ENCODE results near the gene RHOB.
"Not testable (repeated sequence)": the region's sequence is repeated elsewhere in the genome, so short reads cannot be mapped to it uniquely, and the experiment has no call there.

The RHOB gene

DNA sequence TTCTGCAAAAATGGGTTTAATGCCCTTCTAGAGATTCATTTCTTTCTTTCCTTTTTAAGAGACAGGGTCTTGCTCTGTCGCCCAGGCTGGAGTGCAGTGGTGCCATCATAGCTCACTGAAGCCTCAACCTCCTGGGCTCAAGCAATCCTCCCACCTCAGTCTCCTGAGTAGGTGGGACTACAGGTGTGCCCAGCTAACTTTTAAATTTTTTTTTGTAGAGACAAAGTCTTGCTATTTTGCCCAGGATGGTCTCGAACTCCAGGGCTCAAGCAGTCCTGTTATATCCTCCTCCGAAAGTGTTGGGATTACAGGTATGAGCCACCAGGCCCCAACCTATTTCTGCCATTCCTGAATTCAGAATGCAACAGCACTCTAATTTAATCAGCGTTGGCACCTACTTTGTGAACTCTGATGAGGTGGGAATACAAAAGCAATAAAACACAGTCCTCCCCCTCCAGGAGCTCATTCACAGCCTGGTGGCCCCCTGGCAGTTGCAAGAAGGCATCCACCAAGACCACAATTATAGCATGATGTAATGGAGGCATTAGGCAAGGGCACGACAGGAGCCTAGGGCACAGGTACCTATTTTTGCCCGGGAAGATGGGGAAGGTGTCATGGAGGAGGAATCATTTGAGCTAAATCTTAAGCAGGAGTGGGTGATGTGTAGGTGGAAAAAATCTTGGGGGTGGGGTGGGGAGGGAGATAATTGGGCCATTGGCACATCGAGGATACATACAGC lies 5.1 kb downstream of the RHOB start:
- DNase-seq (ENCODE audit: insufficient read length, low spot score) (no peak), FAIRE-seq (no peak)

DNA sequence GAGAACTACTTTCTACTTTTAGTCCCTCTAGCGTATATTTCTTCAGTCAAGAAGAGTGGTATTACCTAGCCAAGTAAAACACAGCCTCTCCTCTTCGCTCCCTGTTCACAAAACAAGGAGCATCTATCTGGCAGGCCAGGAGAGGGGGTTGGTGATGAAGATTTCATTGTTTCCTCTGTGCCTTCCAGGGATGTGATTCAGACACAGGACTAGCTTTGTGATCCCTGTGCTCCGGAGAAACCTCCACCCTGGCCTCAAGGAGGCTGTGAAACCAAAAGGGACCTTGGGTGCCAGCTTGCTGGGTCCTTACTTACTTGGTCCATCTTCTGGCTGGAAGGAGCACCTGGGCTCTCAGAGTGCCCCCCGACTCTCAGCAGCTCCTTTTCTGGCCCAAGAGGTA lies 5.7 kb downstream of the RHOB start:
- no peak for FAIRE-seq
- no peak for DNase-seq (ENCODE audit: insufficient read length, low spot score)

DNA sequence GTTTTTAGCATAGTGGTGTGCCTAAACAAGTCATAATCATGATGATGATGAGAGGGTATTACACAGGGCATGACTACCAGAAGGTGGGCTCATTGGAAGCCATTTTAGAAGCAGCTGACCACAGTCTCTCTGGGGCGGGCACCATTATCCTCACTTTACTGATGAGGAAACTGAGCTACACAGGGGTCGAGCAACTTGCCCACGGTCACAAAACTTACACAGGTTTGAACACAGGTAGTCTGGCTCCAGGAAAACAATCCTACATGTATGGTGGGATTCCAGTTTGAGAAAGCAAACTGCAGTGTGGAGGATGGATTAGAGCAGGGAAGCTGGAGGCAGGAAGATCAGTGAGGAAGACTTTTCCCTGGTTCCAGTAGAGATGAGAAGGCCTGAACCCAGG lies 6.2 kb downstream of the RHOB start:
- DNase-seq (ENCODE audit: insufficient read length, low spot score) (no peak), FAIRE-seq (no peak)

DNA sequence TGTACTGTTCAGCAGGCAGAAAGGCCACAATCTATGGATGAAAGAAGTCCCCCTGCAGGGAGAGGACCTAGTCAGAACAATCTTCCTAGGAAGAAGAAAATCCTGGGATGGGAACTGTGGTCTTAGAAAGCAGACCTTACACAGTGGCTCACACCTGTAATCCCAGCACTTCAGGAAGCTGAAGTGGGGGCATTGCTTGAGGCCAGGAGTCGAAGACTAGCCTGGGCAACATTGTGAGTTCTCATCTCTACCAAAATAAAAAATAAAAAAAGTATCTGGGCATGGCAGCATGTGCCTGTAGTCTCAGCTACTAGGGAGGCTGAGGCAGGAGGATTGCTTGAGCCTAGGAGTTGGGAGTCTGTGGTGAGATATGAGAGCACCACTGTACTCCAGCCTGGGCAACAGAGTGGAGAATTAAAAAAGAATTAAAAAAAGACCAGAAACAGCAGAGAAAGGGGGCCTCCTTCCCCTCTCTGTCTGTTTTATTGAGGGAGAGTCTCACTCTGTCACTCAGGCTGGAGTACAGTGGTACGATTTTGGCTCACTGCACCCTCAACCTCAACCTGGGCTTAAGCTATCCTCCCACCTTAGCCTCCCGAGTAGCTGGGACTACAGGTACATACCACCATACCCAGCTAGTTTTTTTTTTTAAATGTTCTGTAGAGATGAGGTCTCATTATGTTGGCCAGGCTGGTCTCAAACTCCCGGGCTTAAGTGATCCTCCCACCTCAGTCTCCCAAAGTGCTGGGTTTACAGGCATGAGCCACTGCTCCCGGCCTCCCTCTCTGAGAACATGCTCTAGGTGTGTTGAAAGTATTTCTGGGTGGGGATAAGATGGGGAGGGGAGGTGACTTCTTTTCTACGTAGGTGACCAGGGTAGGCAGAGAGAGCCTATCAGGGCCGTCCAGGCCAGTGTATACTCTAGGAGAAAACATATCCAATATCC lies 7.4 kb downstream of the RHOB start:
- no peak for FAIRE-seq
- no peak for DNase-seq (ENCODE audit: insufficient read length, low spot score)

DNA sequence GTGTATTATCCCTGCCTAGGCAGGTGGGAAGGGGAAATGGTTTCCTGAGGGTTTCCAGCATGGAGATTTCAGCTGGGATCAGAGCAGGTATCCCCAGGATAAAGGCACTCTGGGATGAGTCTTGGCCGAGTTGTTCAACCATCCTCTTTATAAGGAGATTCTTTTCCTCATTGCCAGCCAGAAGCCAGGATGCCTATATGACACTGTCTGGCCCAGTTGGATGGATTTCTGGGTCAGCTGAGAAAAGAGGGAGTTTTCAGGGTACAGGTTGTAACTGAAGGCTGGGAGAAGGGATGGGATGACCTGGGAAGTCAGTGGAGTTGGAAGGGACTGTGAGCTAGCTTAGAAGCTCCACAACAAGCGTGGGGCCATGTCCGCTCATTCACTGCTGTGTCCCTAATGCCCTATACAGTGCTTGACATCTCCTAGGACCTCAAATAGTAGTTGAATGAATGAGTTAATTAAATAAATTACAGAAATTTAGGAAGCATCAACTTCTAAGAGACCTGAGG lies 8.3 kb downstream of the RHOB start:
- DNase-seq (ENCODE audit: insufficient read length, low spot score), result no peak
- FAIRE-seq, result no peak

DNA sequence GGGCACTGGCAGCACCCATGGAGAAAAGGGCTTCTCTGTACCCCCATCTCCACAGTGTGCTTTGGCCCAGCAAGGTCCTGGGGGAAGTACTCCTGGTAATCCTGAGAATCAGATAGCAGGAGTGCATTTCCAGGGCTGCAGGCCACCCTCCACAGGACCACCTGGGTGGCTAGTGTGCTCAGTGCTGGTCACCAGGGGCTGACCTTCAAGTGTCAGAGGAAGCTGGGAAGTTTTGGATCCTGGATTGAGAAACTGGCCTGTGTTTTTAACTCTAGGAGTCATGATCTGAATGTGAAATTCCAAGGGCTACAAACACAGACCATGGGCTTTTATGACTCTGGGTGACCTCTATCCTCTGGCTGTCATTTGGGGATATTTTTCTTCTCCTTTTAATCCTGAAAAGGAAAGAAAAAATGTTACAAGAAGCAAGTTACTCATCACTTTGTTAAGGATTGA lies 9.3 kb downstream of the RHOB start:
- FAIRE-seq (no peak), DNase-seq (ENCODE audit: insufficient read length, low spot score) (no peak)

DNA sequence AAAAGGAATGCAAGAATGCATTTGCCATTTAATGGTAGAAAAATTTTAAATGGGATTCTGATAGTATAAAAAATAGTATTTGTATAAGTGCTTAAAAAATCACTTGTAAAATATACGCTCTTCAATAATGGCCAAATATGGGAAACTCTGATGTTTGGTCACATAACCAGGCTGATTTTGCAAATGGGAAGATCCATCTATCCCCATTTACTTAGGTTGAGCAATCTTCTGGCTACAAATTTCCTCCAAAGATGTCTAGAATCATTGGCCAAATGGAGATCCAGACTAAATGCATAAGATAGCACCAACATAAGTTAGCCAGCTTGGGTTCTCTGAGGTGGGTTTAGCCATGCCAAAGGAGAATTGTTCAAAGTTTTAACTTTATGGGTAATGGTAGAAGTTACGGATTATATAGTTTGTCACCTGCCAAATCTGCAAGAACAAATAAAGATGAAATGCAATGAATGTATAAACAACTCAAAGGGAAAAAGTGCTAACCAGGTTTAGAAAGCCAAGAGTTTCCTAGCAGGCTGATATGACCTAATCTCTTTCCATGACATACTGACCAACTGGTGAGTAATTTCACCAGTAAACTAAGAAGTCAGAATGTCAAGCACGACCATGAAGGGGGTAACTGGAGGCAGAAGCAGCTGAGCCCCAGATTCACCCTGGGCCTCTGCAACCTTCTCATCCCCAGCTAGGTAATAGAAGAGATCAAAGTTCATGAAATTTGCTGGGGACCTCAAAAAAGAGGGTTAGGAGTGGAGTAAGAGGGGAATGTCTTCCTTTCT lies 10.0 kb downstream of the RHOB start:
- no peak for FAIRE-seq

DNA sequence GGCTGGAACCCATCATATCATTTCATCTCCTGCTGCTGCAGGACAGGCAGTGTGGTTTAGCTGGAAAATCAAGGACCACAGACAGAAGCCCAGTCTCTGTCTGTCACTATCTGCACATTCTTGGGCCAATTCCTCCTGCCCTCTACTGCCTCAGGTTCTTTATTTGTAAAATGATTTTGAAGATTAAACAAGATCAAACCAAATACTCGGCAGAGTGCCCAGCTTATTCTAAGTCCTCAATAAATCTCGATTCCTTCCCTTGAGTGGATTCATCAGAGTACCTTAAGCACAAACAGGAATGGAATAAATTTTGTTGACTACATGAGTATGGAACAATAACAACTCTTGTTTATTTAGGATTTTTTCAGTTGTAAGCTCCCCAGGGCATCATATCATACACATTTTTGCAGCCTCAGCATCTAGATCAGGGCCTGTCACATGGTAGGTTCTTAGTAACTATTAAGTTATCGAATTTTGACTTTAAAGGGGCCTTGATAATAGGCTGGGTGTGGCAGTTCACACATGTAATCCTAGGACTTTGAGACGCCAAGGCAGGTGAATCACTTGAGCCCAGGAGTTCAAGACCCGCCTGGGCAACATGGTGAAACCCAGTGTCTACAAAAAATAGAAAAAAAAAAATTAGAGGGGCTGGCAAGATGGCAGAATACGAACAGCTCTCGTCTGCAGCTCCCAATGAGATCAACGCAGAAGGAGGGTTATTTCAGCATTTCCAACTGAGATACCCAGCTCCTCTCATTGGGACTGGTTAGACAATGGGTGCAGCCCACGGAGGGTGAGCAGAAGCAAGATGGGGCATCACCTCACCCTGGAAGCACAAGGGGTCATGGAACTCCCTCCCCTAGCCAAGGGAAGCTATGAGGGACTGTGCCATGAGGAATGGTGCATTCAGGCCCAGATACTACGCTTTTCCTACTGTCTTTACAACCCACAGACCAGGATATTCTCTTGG lies 11.1 kb downstream of the RHOB start:
- FAIRE-seq (no peak), DNase-seq (ENCODE audit: insufficient read length, low spot score) (no peak)

More for the DNA sequence above, 10.0 kb downstream of the RHOB start:
- no peak for DNase-seq (ENCODE audit: insufficient read length, low spot score)

DNA sequence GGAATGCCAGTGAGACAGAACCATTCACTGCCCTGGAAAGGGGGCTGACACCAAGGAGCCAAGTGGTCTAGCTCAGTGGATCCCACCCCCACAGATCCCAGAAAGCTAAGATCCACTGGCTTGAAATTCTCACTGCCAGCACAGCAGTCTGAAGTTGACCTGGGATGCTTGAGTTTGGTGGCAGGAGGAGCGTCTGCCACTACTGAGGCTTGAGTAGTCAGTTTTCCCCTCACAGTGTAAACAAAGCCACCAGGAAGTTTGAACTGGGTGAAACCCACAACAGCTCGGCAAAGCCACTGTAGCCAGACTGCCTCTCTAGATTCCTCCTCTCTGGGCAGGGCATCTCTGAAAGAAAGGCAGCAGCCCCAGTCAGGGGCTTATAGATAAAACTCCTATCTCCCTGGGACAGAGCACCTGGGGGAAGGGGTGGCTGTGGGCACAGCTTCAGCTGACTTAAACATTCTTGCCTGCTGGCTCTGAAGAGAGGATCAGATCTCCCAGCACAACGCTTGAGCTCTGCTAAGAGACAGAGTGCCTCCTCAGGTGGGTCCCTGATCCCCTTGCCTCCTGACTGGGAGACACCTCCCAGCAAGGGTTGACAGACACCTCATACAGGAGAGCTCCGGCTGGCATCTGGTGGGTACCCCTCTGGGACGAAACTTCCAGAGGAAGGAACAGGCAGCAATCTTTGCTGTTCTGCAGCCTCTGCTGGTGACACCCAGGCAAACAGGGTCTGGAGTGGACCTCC lies 12.0 kb downstream of the RHOB start:
- FAIRE-seq; DNase-seq (ENCODE audit: insufficient read length, low spot score): not testable (repeated sequence)

DNA sequence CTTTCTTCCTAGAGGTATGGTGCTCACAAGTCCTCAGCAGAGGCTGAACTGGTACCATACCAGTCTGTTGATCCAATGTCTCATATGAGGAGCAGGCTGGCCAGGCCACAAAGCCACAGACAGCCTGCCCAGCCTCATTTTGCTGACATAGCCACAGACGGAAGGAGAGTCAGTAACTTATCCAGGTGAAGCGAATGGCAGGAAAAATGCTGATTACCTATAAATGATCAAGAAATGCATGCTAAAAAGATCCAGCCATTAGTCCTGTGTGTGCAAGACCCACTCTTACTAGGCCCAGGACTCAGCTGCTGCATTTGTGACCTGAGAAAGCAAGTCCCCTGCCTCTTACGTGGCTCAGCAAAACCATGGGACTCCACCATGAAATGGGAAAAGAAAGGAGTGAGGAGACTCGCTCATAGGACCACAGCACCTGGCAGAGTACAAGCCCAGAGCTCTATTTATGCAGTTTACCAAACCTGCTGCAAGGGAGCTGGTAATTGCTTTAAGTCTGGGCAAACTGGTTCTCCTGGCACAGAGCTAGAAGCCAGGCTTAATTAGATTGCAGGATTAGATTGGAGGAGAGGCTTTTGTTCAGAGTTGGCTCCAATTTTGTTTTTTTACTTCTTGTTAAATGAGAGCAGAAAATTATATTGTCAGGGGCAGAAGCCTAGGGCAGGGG lies 19.0 kb downstream of the RHOB start:
- DNase-seq (ENCODE audit: insufficient read length, low spot score), result no peak
- no peak for FAIRE-seq

DNA sequence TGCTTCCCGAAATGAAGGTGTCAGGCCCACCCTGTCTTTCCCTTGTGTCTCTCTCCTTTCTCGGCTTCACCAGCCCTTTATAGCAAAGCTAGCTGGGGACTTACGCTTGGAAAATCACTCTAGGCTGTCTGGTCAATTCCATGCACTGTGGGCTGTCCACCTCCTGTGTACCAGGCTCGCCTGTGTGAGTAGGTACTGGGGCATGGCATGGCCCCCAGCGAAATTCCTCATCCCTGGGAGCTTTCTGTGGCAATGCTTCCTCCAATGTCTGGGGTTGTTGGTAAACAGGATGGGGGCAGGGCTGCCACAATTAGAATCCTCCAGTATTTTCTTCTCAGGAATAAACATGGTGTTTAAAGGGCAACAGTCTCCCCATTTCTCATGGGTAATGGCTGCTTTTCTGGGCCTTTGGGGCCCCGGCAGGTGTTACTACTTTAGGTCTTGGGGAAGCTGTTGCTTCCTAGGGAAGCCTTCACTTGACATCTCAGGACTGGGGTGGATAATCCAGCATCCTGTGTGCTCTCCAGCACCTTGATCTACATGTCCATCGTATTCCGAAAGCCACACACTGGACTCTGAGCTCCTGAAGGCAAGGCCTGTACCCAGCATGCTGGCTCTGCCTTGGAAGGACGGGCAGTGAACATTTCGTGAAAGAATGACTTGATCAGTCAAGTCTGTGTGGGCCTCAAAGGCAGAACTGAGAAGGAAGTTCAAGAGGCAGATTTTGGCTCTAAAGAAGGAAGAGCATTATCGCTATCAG lies 21.1 kb downstream of the RHOB start:
- no peak for FAIRE-seq
- DNase-seq (ENCODE audit: insufficient read length, low spot score), result no peak

DNA sequence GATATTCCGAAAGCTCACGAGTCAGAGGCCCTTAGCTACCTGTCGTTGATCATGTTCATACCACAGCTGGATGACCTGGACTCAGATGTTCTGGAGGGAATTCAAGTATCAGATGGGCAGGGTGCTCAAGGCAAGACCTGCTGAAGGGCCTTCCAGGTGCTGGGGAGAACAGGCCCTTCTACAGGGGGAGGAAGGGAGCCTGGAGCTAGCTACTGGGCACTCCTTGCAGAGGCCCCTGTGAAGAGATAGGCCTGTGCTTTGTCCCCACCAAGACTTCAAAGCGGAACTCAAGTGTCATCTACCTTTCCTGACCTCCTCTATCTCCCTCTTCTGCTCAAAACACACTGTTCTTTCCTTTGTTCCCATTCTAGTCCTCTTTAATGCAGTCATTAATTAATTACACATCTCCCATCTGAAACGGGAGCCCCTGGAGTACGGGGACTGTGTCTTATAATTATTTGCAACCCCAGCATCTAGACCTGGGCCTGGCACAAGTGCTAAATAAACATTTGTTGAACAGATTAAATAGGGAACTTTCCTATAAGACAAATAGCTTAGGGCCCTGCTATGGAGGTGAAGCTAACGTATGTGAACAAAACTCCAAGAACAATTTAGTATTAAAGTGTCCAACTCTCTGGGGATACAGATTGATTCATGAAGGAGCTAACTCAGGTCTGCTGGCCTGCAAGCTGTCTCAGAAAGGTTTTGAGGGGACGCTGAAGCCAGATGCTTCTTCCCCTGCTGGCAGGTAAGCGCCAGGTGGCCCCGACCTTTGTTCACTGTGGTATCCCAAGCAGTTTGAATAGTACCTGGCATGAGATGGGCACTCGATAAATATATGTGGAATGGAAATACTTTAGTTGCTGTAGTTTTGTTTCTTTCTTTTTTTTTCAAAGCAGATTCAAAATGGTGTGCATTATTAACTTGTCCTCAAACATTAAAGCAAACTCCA lies 22.0 kb downstream of the RHOB start:
- DNase-seq (ENCODE audit: insufficient read length, low spot score), result no peak
- no peak for FAIRE-seq

DNA sequence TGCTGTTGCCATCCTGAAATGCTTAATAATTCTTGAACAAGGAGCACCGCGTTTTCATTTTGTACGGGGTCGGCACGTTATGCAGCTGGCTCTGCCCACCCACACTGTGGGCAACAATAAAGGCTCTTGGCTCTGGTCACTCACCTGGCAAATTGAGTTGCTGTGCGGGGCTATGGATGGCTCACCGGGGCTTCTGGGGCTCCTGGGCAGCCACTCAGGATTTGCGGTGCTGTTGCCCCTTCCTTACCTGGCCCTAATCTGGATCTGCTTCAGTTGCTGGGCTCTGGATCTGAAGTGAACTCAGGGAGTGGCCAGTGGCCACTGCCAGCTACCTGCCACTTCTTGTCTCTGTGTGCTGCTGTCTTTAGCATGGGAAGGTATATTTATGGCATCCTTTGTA lies 22.7 kb downstream of the RHOB start:
- no peak for FAIRE-seq
- DNase-seq (ENCODE audit: insufficient read length, low spot score), result no peak

DNA sequence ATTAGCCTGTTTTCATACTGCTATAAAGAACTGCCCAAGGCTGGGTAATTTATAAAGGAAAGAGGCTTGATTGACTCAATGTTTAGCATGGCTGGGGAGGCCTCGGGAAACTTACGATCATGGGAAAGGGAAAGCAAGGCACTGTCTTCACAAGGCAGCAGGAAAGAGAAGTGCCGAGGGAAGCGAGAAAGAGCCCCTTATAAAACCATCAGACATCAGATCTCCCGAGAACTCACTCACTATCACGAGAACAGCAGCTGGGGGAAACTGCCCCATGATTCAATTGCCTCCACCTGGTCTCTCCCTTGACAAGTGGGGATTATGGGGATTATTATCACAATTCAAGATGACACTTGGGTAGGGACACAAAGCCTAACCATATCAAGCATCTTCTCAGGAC lies 23.3 kb downstream of the RHOB start:
- FAIRE-seq, result no peak
- no peak for DNase-seq (ENCODE audit: insufficient read length, low spot score)

DNA sequence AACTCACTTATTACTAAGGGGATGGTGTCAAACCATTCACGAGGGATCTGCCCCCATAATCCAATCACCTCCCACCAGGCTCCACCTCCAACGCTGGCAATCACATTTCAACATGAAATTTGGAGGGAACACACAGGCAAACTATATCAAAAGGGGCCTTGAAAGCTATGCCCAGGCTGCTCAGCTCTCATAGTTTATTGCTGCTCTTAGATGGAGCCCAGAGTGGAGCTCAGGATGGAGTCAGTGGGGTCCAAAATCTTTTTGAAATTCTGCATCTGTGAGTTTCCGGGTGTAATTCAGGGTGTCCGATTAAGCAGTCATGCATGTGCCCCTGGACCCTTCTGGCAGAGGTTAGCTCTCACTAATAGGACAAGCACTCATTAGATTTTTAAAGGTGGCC lies 24.3 kb downstream of the RHOB start:
- FAIRE-seq (no peak), DNase-seq (ENCODE audit: insufficient read length, low spot score) (no peak)

DNA sequence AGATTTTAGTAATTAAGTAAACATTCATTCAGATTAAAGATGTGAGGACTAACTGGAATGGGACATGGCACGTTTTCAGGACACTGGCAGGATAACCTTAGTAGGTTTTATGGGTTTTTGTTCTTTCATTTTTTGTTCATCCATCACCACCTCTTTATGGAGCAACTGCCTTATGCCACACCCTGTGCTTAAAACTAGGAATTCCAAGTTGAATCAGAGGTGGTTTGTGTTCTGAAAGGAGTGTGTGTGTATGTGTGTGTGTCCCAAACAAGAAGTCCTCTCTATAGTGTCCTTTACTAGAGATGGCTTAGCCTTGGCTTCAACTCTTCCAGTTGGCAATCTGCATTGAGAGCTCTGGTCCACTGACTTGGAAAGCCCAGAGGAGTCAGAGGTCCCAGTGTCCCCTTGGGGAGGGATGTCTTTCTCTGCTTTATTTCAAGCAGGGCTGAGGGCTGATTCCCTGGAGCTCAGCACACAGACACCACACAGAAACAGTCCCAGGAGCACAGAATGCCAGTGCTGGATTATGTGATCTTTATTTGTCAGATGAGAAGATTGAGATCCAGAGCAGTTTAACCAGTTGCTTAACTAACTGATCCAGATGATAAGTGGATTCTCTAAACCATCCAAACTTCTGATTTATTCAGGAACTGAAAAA lies 25.2 kb downstream of the RHOB start:
- DNase-seq (ENCODE audit: insufficient read length, low spot score) (no peak), FAIRE-seq (no peak)

Measured in GM19239 (cell line).